HG03378 (cell line): ENCODE data around the gene ISG15.
"Not testable (repeated sequence)": the region's sequence is repeated elsewhere in the genome, so short reads cannot be mapped to it uniquely, and the experiment has no call there.

Source experiments
- ATAC-seq: cut with Tn5 transposase; IDR thresholded peaks from one replicate; pipeline ENCODE4 v1.9.1; 2021; ENCODE audit warnings: mild to moderate bottlenecking, moderate library complexity; ENCODE audit not compliant: unreplicated experiment

The ISG15 gene

GRCh38 chr1:975365-975764 is 37.9 kb upstream of the ISG15 start:
- no peak for ATAC-seq

GRCh38 chr1:975896-976683 is 37.2 kb upstream of the ISG15 start:
- no peak for ATAC-seq

GRCh38 chr1:976791-977190 is 36.5 kb upstream of the ISG15 start:
- ATAC-seq = not testable (repeated sequence)

- ATAC-seq = no peak
Measured at GRCh38 chr1:978069-978834, 35.0 kb upstream of the ISG15 start.

GRCh38 chr1:978835-979743 is 34.2 kb upstream of the ISG15 start:
- no peak for ATAC-seq

- no peak for ATAC-seq
Measured at GRCh38 chr1:979744-980072, 33.6 kb upstream of the ISG15 start.

- no peak for ATAC-seq
Measured at GRCh38 chr1:980137-980571, 33.1 kb upstream of the ISG15 start.

- ATAC-seq = no peak
Measured at GRCh38 chr1:980602-981395, 32.5 kb upstream of the ISG15 start.

GRCh38 chr1:981491-981954 is 31.8 kb upstream of the ISG15 start:
- ATAC-seq = no peak

GRCh38 chr1:981955-982558 is 31.2 kb upstream of the ISG15 start, which contains the start of gene PERM1:
TSS of gene PERM1 (minus strand) at chr1:982093. CDS start at chr1:981029, 1,064 bp downstream.
- ATAC-seq = no peak

GRCh38 chr1:982765-983436 is 30.4 kb upstream of the ISG15 start:
- no peak for ATAC-seq

- ATAC-seq = no peak
Measured at GRCh38 chr1:983798-984475, 29.4 kb upstream of the ISG15 start.

GRCh38 chr1:984476-984814 is 28.9 kb upstream of the ISG15 start:
- no peak for ATAC-seq

GRCh38 chr1:985126-985525 is 28.2 kb upstream of the ISG15 start:
- ATAC-seq = no peak

- ATAC-seq = not testable (repeated sequence)
Measured at GRCh38 chr1:988061-988460, 25.2 kb upstream of the ISG15 start.

GRCh38 chr1:991275-991674 is 22.0 kb upstream of the ISG15 start:
- ATAC-seq = not testable (repeated sequence)

GRCh38 chr1:991895-992294 is 21.4 kb upstream of the ISG15 start:
- ATAC-seq = no peak

- no peak for ATAC-seq
Measured at GRCh38 chr1:992362-992761, 20.9 kb upstream of the ISG15 start.
